NCI-H748 treated with DMSO at 0.1 percent for 48 hours (cell line): ENCODE results near the gene DIPK1A.

Experiments used
- DNase-seq: peaks from one replicate; lab custom pipeline; 2025; lab: John Stamatoyannopoulos, UW

The DIPK1A gene

DNA sequence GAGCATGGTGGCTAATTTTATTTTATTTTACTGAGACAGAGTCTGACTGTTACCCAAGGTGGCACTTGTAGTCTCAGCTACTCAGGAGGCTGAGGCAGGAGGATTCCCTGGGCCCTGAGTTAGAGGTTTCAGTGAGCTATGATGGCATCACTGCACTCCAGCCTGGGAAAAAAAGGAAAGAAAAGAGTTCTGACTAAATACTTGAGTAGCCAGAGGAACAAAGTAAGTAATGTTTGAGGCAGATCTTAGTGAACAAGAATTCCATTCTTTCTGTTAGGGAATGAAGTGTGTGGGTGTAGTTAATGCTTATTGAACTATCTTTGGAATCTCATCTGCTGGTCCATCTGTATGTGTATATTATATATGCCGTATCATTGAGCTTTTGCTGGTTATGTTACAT is 163.3 kb downstream of the DIPK1A start:
- DNase-seq: no peak

- no peak for DNase-seq
These were observed 164.0 kb downstream of the DIPK1A start for GRCh38 chr1:92797297-92797696.

GRCh38 chr1:92795166-92795565 is 166.1 kb downstream of the DIPK1A start:
- DNase-seq: no peak

- peak; percentile 15 for DNase-seq
These were observed 168.9 kb downstream of the DIPK1A start for GRCh38 chr1:92792340-92792782.
